ENCODE data around the gene POLR1E.
"Not testable (repeated sequence)": the region's sequence is repeated elsewhere in the genome, so short reads cannot be mapped to it uniquely, and the experiment has no call there.

The POLR1E gene

GRCh38 chr9:37504605-37505004, 18.9 kb downstream of the POLR1E start:
- peaks cover 78% of the 10 kb centered on the region for H3K36me3 ChIP-seq (ENCODE audit: control insufficient read depth, insufficient read depth, low read length)
- H3K27ac ChIP-seq (ENCODE audit: low read depth, low read length, severe bottlenecking), result no peak overlapping the region
- no peaks in the 10 kb centered on the region for H3K9me3 ChIP-seq (ENCODE audit: control insufficient read depth, low read length)
- no peak overlapping the region for H3K4me3 ChIP-seq (ENCODE audit: extremely low read depth, insufficient read depth, low read length, poor library complexity, severe bottlenecking)
- H3K4me1 ChIP-seq (ENCODE audit: control insufficient read depth, insufficient read depth, low read length, poor library complexity, severe bottlenecking), result peaks cover 4% of the 10 kb centered on the region
- WGBS, 2 experiments (ENCODE audit: insufficient coverage in 2 of 2), result 83 to 98% methylated on average over 4 to 5 of the region's 5 CpGs

- Histone ChIP-seq H3K9me3 (ENCODE audit: control insufficient read depth, low read length) (no peaks in the 10 kb centered on the region), H3K36me3 (ENCODE audit: control insufficient read depth, insufficient read depth, low read length) (peaks cover 59% of the 10 kb centered on the region), H3K4me1 (ENCODE audit: control insufficient read depth, insufficient read depth, low read length, poor library complexity, severe bottlenecking) (peaks cover 4% of the 10 kb centered on the region), H3K4me3 (ENCODE audit: extremely low read depth, insufficient read depth, low read length, poor library complexity, severe bottlenecking) (no peak overlapping the region), H3K27ac (ENCODE audit: low read depth, low read length, severe bottlenecking) (no peak overlapping the region)
- 95 to 99% methylated on average over 10 to 11 of the region's 11 CpGs for WGBS, 2 experiments (ENCODE audit: insufficient coverage in 2 of 2)
These were observed 21.9 kb downstream of the POLR1E start for GRCh38 chr9:37507566-37508134.

- peaks cover 4% of the 10 kb centered on the region for H3K4me1 ChIP-seq (ENCODE audit: control insufficient read depth, insufficient read depth, low read length, poor library complexity, severe bottlenecking)
- no peaks in the 10 kb centered on the region for H3K9me3 ChIP-seq (ENCODE audit: control insufficient read depth, low read length)
- 96 to 97% methylated on average over 4 to 5 of the region's 5 CpGs for WGBS, 2 experiments (ENCODE audit: insufficient coverage in 2 of 2)
- H3K27ac ChIP-seq (ENCODE audit: low read depth, low read length, severe bottlenecking), result no peak overlapping the region
- H3K4me3 ChIP-seq (ENCODE audit: extremely low read depth, insufficient read depth, low read length, poor library complexity, severe bottlenecking), result no peak overlapping the region
- H3K36me3 ChIP-seq (ENCODE audit: control insufficient read depth, insufficient read depth, low read length), result peaks cover 55% of the 10 kb centered on the region
These were observed 22.5 kb downstream of the POLR1E start for GRCh38 chr9:37508135-37508833.

- no peaks in the 10 kb centered on the region for H3K9me3 ChIP-seq (ENCODE audit: control insufficient read depth, low read length)
- WGBS, 2 experiments (ENCODE audit: insufficient coverage in 2 of 2), result 90 to 100% methylated on average over 2 to 3 of the region's 3 CpGs
- peaks cover 3% of the 10 kb centered on the region for H3K4me1 ChIP-seq (ENCODE audit: control insufficient read depth, insufficient read depth, low read length, poor library complexity, severe bottlenecking)
- H3K36me3 ChIP-seq (ENCODE audit: control insufficient read depth, insufficient read depth, low read length), result peaks cover 55% of the 10 kb centered on the region
- no peak overlapping the region for H3K4me3 ChIP-seq (ENCODE audit: extremely low read depth, insufficient read depth, low read length, poor library complexity, severe bottlenecking)
- H3K27ac ChIP-seq (ENCODE audit: low read depth, low read length, severe bottlenecking), result no peak overlapping the region
These were observed 23.1 kb downstream of the POLR1E start for GRCh38 chr9:37508834-37509206.

GRCh38 chr9:37509536-37509935, 23.8 kb downstream of the POLR1E start:
- H3K4me1 ChIP-seq (ENCODE audit: control insufficient read depth, insufficient read depth, low read length, poor library complexity, severe bottlenecking), result no peaks in the 10 kb centered on the region
- H3K36me3 ChIP-seq (ENCODE audit: control insufficient read depth, insufficient read depth, low read length), result peaks cover 54% of the 10 kb centered on the region
- H3K4me3 ChIP-seq (ENCODE audit: extremely low read depth, insufficient read depth, low read length, poor library complexity, severe bottlenecking), result no peak overlapping the region
- H3K9me3 ChIP-seq (ENCODE audit: control insufficient read depth, low read length), result no peaks in the 10 kb centered on the region
- 87 to 94% methylated on average over 6 to 7 of the region's 7 CpGs for WGBS, 2 experiments (ENCODE audit: insufficient coverage in 2 of 2)
- no peak overlapping the region for H3K27ac ChIP-seq (ENCODE audit: low read depth, low read length, severe bottlenecking)

GRCh38 chr9:37510053-37510452, 24.3 kb downstream of the POLR1E start:
- WGBS, 2 experiments (ENCODE audit: insufficient coverage in 2 of 2), result 80 to 87% methylated on average over 1 to 5 of the region's 5 CpGs
- peaks cover 49% of the 10 kb centered on the region for H3K36me3 ChIP-seq (ENCODE audit: control insufficient read depth, insufficient read depth, low read length)
- not testable (repeated sequence) for H3K9me3 ChIP-seq (ENCODE audit: control insufficient read depth, low read length); H3K4me1 ChIP-seq (ENCODE audit: control insufficient read depth, insufficient read depth, low read length, poor library complexity, severe bottlenecking); H3K4me3 ChIP-seq (ENCODE audit: extremely low read depth, insufficient read depth, low read length, poor library complexity, severe bottlenecking); H3K27ac ChIP-seq (ENCODE audit: low read depth, low read length, severe bottlenecking)

- 74 to 82% methylated on average over 11 to 14 of the region's 15 CpGs for WGBS, 2 experiments (ENCODE audit: insufficient coverage in 2 of 2)
- Histone ChIP-seq H3K9me3 (ENCODE audit: control insufficient read depth, low read length) (no peaks in the 10 kb centered on the region), H3K27ac (ENCODE audit: low read depth, low read length, severe bottlenecking) (no peak overlapping the region), H3K4me1 (ENCODE audit: control insufficient read depth, insufficient read depth, low read length, poor library complexity, severe bottlenecking) (no peaks in the 10 kb centered on the region), H3K36me3 (ENCODE audit: control insufficient read depth, insufficient read depth, low read length) (peaks cover 44% of the 10 kb centered on the region), H3K4me3 (ENCODE audit: extremely low read depth, insufficient read depth, low read length, poor library complexity, severe bottlenecking) (no peak overlapping the region)
These were observed 25.6 kb downstream of the POLR1E start for GRCh38 chr9:37511016-37512010.

- no peak overlapping the region for H3K4me3 ChIP-seq (ENCODE audit: extremely low read depth, insufficient read depth, low read length, poor library complexity, severe bottlenecking)
- no peak overlapping the region for H3K27ac ChIP-seq (ENCODE audit: low read depth, low read length, severe bottlenecking)
- no peaks in the 10 kb centered on the region for H3K4me1 ChIP-seq (ENCODE audit: control insufficient read depth, insufficient read depth, low read length, poor library complexity, severe bottlenecking)
- WGBS, 2 experiments (ENCODE audit: insufficient coverage in 2 of 2), result 80 to 86% methylated on average over 10 of the region's 12 CpGs
- no peaks in the 10 kb centered on the region for H3K9me3 ChIP-seq (ENCODE audit: control insufficient read depth, low read length)
- H3K36me3 ChIP-seq (ENCODE audit: control insufficient read depth, insufficient read depth, low read length), result peaks cover 41% of the 10 kb centered on the region
These were observed 26.7 kb downstream of the POLR1E start for GRCh38 chr9:37512437-37512836.

GRCh38 chr9:37514415-37514814, 28.7 kb downstream of the POLR1E start:
- not testable (repeated sequence) for H3K9me3 ChIP-seq (ENCODE audit: control insufficient read depth, low read length); H3K4me1 ChIP-seq (ENCODE audit: control insufficient read depth, insufficient read depth, low read length, poor library complexity, severe bottlenecking); H3K4me3 ChIP-seq (ENCODE audit: extremely low read depth, insufficient read depth, low read length, poor library complexity, severe bottlenecking); H3K27ac ChIP-seq (ENCODE audit: low read depth, low read length, severe bottlenecking)
- WGBS, 2 experiments (ENCODE audit: insufficient coverage in 2 of 2), result 93 to 98% methylated on average over 6 to 7 of the region's 10 CpGs
- H3K36me3 ChIP-seq (ENCODE audit: control insufficient read depth, insufficient read depth, low read length), result peaks cover 38% of the 10 kb centered on the region

- Histone ChIP-seq H3K36me3 (ENCODE audit: control insufficient read depth, insufficient read depth, low read length) (peaks cover 37% of the 10 kb centered on the region), H3K9me3 (ENCODE audit: control insufficient read depth, low read length) (no peaks in the 10 kb centered on the region), H3K4me3 (ENCODE audit: extremely low read depth, insufficient read depth, low read length, poor library complexity, severe bottlenecking) (no peak overlapping the region), H3K4me1 (ENCODE audit: control insufficient read depth, insufficient read depth, low read length, poor library complexity, severe bottlenecking) (no peaks in the 10 kb centered on the region), H3K27ac (ENCODE audit: low read depth, low read length, severe bottlenecking) (no peak overlapping the region)
- 91 to 98% methylated on average over 5 to 7 of the region's 7 CpGs for WGBS, 2 experiments (ENCODE audit: insufficient coverage in 2 of 2)
These were observed 29.3 kb downstream of the POLR1E start for GRCh38 chr9:37514999-37515398.

Data from mesodermal cell (in vitro differentiated cells).